ENCODE measurements around the gene GALNT2.

Gene GALNT2

GRCh38 chr1:230191855-230192254 is 124.8 kb downstream of the GALNT2 start:
- no peak for TF ChIP-seq Cebpa-rat (IDR thresholded peaks at IDR 0.05)
- Histone ChIP-seq H3K9me3 (no peaks in the 10 kb centered on the region), H3K4me2 (peak overlapping the region; percentile 41), H4K20me1 (peaks cover 100% of the 10 kb centered on the region), H3K36me3 (peaks cover 96% of the 10 kb centered on the region), H3K27ac (no peak overlapping the region), H3K4me1 (peaks cover 97% of the 10 kb centered on the region), H3K4me3 (no peak overlapping the region), H3K9ac (no peak overlapping the region), H3K27me3 (no peaks in the 10 kb centered on the region)

GRCh38 chr1:230194525-230194924 is 127.5 kb downstream of the GALNT2 start:
- H3K9me3 ChIP-seq: no peaks in the 10 kb centered on the region
- no peak overlapping the region for H3K4me3 ChIP-seq
- peak overlapping the region; percentile 3 for H3K27ac ChIP-seq
- H4K20me1 ChIP-seq: peaks cover 100% of the 10 kb centered on the region
- H3K9ac ChIP-seq: peak overlapping the region; percentile 7; the same call in 1 of the 2 replicates
- H3K27me3 ChIP-seq: no peaks in the 10 kb centered on the region
- peaks cover 87% of the 10 kb centered on the region for H3K4me1 ChIP-seq
- peaks cover 94% of the 10 kb centered on the region for H3K36me3 ChIP-seq
- no peak for TF ChIP-seq Cebpa-rat (IDR thresholded peaks at IDR 0.05)
- peak overlapping the region; percentile 31 for H3K4me2 ChIP-seq

GRCh38 chr1:230195199-230195598 is 128.2 kb downstream of the GALNT2 start:
- TF ChIP-seq Cebpa-rat (IDR thresholded peaks at IDR 0.05): no peak
- peak overlapping the region; percentile 31 for H3K4me2 ChIP-seq
- H3K27me3 ChIP-seq: no peaks in the 10 kb centered on the region
- H3K9ac ChIP-seq: 0 out of 2 replicates have a peak overlapping the region, but pooled peaks have one; percentile 7
- no peaks in the 10 kb centered on the region for H3K9me3 ChIP-seq
- H4K20me1 ChIP-seq: peaks cover 100% of the 10 kb centered on the region
- no peak overlapping the region for H3K4me3 ChIP-seq
- H3K4me1 ChIP-seq: peaks cover 82% of the 10 kb centered on the region
- H3K27ac ChIP-seq: peak overlapping the region; percentile 3; the same call in 1 of the 2 replicates
- H3K36me3 ChIP-seq: peaks cover 93% of the 10 kb centered on the region

GRCh38 chr1:230196077-230196476 is 129.0 kb downstream of the GALNT2 start:
- H3K27ac ChIP-seq: no peak overlapping the region
- H3K9me3 ChIP-seq: no peaks in the 10 kb centered on the region
- H3K4me1 ChIP-seq: peaks cover 82% of the 10 kb centered on the region
- no peak overlapping the region; the same call in 1 of the 2 replicates for H3K4me2 ChIP-seq
- H4K20me1 ChIP-seq: peaks cover 100% of the 10 kb centered on the region
- H3K9ac ChIP-seq: no peak overlapping the region
- no peak overlapping the region for H3K4me3 ChIP-seq
- peaks cover 93% of the 10 kb centered on the region for H3K36me3 ChIP-seq
- H3K27me3 ChIP-seq: no peaks in the 10 kb centered on the region
- TF ChIP-seq Cebpa-rat (IDR thresholded peaks at IDR 0.05): no peak

DNA sequence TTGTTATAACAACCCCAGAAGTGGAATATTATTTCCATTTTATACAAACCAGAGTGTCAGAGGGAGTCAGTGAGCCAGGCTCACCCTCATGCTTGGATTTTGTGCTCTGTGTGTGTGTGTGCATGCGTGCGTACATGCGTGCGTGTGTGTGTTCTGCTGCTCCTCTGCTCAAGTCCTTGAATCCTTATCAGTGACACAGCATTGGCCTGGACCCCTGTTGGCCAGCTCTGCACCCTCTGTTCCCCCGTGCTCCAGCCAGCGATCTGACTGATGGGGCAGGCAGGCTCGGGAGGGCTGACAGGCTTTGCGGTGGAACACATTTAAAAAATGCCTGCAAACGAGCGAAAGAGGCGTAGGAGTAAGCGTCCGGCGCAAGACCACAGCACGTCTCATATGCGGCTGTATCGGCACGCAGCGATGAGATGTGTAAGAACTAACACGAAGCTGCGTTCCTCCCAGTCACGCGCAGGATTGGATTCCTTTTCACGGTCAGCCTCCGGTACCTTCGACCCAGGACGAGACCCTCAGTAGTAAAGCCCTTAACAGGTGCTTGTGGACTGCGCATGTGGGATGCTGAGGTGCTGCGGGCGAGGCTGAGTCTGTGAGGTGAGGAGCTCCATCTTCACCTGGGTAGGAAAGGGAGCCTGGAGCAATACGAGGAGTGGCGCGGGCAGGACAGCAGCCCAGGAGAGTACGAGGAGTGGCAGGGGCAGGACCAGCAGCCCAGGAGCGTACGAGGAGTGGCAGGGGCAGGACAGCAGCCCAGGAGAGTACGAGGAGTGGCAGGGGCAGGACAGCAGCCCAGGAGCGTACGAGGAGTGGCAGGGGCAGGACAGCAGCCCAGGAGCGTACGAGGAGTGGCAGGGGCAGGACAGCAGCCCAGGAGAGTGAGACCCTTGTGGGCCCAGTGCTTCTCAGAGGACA is 130.9 kb downstream of the GALNT2 start:
- Histone ChIP-seq H3K9me3 (no peaks in the 10 kb centered on the region), H3K36me3 (peaks cover 96% of the 10 kb centered on the region), H3K27me3 (no peaks in the 10 kb centered on the region), H3K27ac (no peak overlapping the region), H3K4me3 (no peak overlapping the region), H3K4me2 (no peak overlapping the region), H3K9ac (no peak overlapping the region), H4K20me1 (peaks cover 100% of the 10 kb centered on the region), H3K4me1 (peaks cover 81% of the 10 kb centered on the region)
- TF ChIP-seq Cebpa-rat (IDR thresholded peaks at IDR 0.05): no peak

DNA sequence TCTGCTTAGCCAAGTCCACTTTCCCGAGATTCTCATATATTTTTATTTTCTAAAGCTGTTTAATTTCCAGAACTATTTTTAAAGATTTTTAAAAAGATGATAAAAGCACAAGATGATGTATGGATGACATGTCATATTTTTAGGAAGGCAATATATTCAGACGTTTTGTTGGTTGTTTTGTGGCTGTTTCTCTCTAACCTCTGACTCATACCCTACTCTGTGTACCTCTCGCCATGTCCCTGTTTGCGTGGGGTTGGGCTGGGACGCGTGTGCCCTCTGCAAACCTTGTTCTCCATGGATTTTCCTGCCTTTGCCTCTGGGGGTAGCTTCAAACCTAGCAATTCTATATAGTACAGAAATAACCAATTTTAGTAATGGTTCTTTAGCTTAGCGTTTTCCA is 132.0 kb downstream of the GALNT2 start:
- Histone ChIP-seq H3K9me3 (no peaks in the 10 kb centered on the region), H3K27ac (no peak overlapping the region), H3K36me3 (peaks cover 96% of the 10 kb centered on the region), H3K27me3 (no peaks in the 10 kb centered on the region), H3K4me1 (peaks cover 81% of the 10 kb centered on the region), H4K20me1 (peaks cover 100% of the 10 kb centered on the region), H3K4me3 (no peak overlapping the region), H3K4me2 (no peak overlapping the region), H3K9ac (no peak overlapping the region)
- no peak for TF ChIP-seq Cebpa-rat (IDR thresholded peaks at IDR 0.05)

DNA sequence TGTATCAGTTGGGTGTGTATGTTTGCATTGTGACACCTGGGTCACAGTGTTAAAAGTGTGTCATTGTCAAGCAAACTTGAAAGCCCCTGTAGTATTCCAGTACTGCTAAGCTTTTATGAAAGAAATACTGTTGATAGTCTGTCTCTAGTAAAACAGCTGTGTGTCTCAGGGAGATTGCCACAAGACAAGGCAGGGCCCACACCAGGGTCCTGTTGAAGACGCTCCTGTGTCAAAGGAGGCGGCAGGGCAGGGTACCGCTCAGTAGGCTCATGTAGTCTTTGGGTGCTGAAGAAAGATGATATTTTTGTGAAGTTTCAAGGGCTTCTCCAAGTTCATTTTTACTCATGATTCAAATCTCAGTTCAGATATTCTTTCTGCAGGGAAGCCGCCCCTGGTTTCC is 132.5 kb downstream of the GALNT2 start:
- peaks cover 96% of the 10 kb centered on the region for H3K36me3 ChIP-seq
- peaks cover 100% of the 10 kb centered on the region for H4K20me1 ChIP-seq
- no peak overlapping the region for H3K4me2 ChIP-seq
- TF ChIP-seq Cebpa-rat (IDR thresholded peaks at IDR 0.05): no peak
- H3K4me3 ChIP-seq: no peak overlapping the region
- H3K27ac ChIP-seq: no peak overlapping the region
- no peaks in the 10 kb centered on the region for H3K27me3 ChIP-seq
- H3K9me3 ChIP-seq: no peaks in the 10 kb centered on the region
- peaks cover 81% of the 10 kb centered on the region for H3K4me1 ChIP-seq
- H3K9ac ChIP-seq: no peak overlapping the region

- Histone ChIP-seq H3K9me3 (no peaks in the 10 kb centered on the region), H3K4me3 (no peak overlapping the region), H3K4me1 (peaks cover 81% of the 10 kb centered on the region), H3K27ac (no peak overlapping the region), H3K27me3 (no peaks in the 10 kb centered on the region), H4K20me1 (peaks cover 100% of the 10 kb centered on the region), H3K36me3 (peaks cover 96% of the 10 kb centered on the region), H3K9ac (no peak overlapping the region), H3K4me2 (no peak overlapping the region)
- no peak for TF ChIP-seq Cebpa-rat (IDR thresholded peaks at IDR 0.05)
Observed at GRCh38 chr1:230200276-230200675, 133.2 kb downstream of the GALNT2 start.

DNA sequence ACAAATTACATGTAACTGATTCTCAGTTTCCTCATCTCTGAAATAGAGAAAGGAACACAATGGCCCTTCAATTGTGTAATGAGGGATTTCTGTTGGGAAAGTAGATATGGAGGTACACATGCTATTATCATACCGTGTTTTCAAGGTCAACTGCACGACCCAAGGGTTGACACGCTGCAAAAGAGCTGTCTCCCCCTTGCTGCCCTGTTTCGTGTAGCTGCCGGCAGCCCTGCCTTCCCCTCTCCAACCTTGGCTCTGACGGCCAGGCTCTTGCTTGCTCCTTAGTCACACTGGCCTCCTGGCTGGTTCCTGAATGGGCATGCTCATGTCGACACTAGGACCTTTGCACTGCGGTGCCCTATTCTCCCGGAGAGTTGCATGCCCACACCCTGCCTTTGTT is 134.4 kb downstream of the GALNT2 start:
- Histone ChIP-seq H3K9me3 (no peaks in the 10 kb centered on the region), H3K4me1 (peaks cover 83% of the 10 kb centered on the region)
- no peak for TF ChIP-seq Cebpa-rat (IDR thresholded peaks at IDR 0.05)

GRCh38 chr1:230204842-230205241 is 137.8 kb downstream of the GALNT2 start:
- Histone ChIP-seq H3K9me3 (no peaks in the 10 kb centered on the region), H3K27ac (no peak overlapping the region), H3K9ac (no peak overlapping the region), H4K20me1 (peaks cover 100% of the 10 kb centered on the region), H3K4me2 (peak overlapping the region; percentile 51; the same call in 1 of the 2 replicates), H3K36me3 (peaks cover 89% of the 10 kb centered on the region), H3K4me3 (no peak overlapping the region), H3K27me3 (no peaks in the 10 kb centered on the region), H3K4me1 (peaks cover 96% of the 10 kb centered on the region)
- TF ChIP-seq Cebpa-rat (IDR thresholded peaks at IDR 0.05): no peak

More for the DNA sequence above, 134.4 kb downstream of the GALNT2 start:
- Histone ChIP-seq H4K20me1 (peaks cover 100% of the 10 kb centered on the region), H3K36me3 (peaks cover 96% of the 10 kb centered on the region), H3K27me3 (no peaks in the 10 kb centered on the region), H3K27ac (no peak overlapping the region), H3K4me2 (no peak overlapping the region), H3K9ac (no peak overlapping the region), H3K4me3 (no peak overlapping the region)
